Stomach (tissue), 4 donors: ENCODE results near the gene DDX60.

Source experiments
- POLR2AphosphoS5 ChIP-seq, 3 donors: sonication (generic); formaldehyde crosslinking; IDR thresholded peaks; one replicate each; pipeline ENCODE4 v1.6.1; 2016; ENCODE audit warnings: antibody characterized with exemption in 3 of 3
- TF ChIP-seq, protein P1 (sequence below), 7 experiments: fragments of 450-650 bp in 4 of 7; fragments of 200-600 bp in 3 of 7; sonication (generic) in 3 of 7; IDR thresholded peaks; one replicate each; pipeline ENCODE4 v1.5.1; 2016 to 2019; ENCODE audit warnings: antibody characterized with exemption in 7 of 7, control low read depth in 2 of 7, mild to moderate bottlenecking in 1 of 7

GRCh38 chr4:168304744-168305459 is 13.7 kb downstream of the DDX60 start:
- TF ChIP-seq, protein P1, sequence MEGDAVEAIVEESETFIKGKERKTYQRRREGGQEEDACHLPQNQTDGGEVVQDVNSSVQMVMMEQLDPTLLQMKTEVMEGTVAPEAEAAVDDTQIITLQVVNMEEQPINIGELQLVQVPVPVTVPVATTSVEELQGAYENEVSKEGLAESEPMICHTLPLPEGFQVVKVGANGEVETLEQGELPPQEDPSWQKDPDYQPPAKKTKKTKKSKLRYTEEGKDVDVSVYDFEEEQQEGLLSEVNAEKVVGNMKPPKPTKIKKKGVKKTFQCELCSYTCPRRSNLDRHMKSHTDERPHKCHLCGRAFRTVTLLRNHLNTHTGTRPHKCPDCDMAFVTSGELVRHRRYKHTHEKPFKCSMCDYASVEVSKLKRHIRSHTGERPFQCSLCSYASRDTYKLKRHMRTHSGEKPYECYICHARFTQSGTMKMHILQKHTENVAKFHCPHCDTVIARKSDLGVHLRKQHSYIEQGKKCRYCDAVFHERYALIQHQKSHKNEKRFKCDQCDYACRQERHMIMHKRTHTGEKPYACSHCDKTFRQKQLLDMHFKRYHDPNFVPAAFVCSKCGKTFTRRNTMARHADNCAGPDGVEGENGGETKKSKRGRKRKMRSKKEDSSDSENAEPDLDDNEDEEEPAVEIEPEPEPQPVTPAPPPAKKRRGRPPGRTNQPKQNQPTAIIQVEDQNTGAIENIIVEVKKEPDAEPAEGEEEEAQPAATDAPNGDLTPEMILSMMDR (IDR thresholded peaks at IDR 0.05): no peak
- TF ChIP-seq POLR2AphosphoS5 (IDR thresholded peaks at IDR 0.05): no peak
